HepG2 (cell line): ENCODE results near the gene ADARB2. TPM values are rescaled to one million over a fixed set of nuclear protein-coding genes. Genes with fewer than 3 reads are reported as not detected.

Experiments used
- ATAC-seq: fragments of 200-7000 bp; cut with Tn5 transposase; 3 replicates; pipeline ENCODE4 v1.9.1; 2020; ENCODE audit warnings: mild to moderate bottlenecking, moderate library complexity
- BruUV-seq: library from RNA; stranded (reverse); fragments of 400-500 nt; replicated peaks from 2 replicates; lab custom pipeline; 2021; lab: Mats Ljungman, UMichigan
- CTCF ChIA-PET: fragments of 300-600 bp; formaldehyde crosslinking; extraction: SDS; loops from one replicate; lab custom pipeline; 2021; ENCODE audit warnings: low total read pairs, inconsistent platforms, low intra/inter-chr PET ratio; lab: Yijun Ruan, JAX
- POLR2A ChIA-PET: fragments of 350-600 bp; sonication (Branson Sonifier 250); formaldehyde crosslinking; loops from one replicate; lab custom pipeline; 2020; ENCODE audit warnings: antibody characterized with exemption, inconsistent platforms; lab: Yijun Ruan, JAX
- DNase-seq: peaks from one replicate; pipeline ENCODE4 v3.0.0-alpha.2; 2015; ENCODE audit warnings: low spot score
- FAIRE-seq: peaks from 3 replicates; lab custom pipeline; 2011; peaks lifted over from hg19 to GRCh38; lab: Jason Lieb, UNC
- H2AFZ ChIP-seq: one replicate; pipeline ENCODE4 v1.6.1; 2011; ENCODE audit warnings: low read length, inconsistent platforms
- H3K27ac ChIP-seq: fragments of 300-600 bp; 3 replicates; pipeline ENCODE4 v1.8.0; 2011; ENCODE audit warnings: mixed run types, mild to moderate bottlenecking, mixed read lengths, low read length, inconsistent platforms; ENCODE audit not compliant: insufficient read depth; ENCODE audit errors: extremely low read length
- H3K27me3 ChIP-seq, 2 experiments: fragments of 200-600 bp in 1 of 2; 2 replicates in 1 of 2; 3 replicates in 1 of 2; pipeline versions ENCODE4 v1.6.0 to v1.8.0; 2011; ENCODE audit warnings: low read length in 2 of 2, mild to moderate bottlenecking in 2 of 2, moderate library complexity in 2 of 2, inconsistent platforms in 1 of 2; ENCODE audit not compliant: insufficient read depth in 2 of 2, control insufficient read depth in 1 of 2
- H3K36me3 ChIP-seq, 2 experiments: fragments of 200-600 bp in 1 of 2; replicated peaks in 1 of 2; 2 replicates in 1 of 2; 3 replicates in 1 of 2; pipeline versions ENCODE4 v1.5.1 to v1.8.0; 2011; ENCODE audit warnings: low read length in 2 of 2, inconsistent platforms in 1 of 2; ENCODE audit not compliant: insufficient read depth in 2 of 2, control insufficient read depth in 1 of 2
- H3K4me1 ChIP-seq: 2 replicates; pipeline ENCODE4 v1.5.1; 2012; ENCODE audit warnings: low read length, inconsistent platforms; ENCODE audit not compliant: insufficient read depth
- H3K4me2 ChIP-seq: 2 replicates; pipeline ENCODE4 v1.6.0; 2011; ENCODE audit warnings: low read depth, low read length, inconsistent platforms
- H3K4me3 ChIP-seq, 3 experiments: fragments of 200-600 bp in 1 of 3; sonication (generic), shearing (Covaris generic) in 1 of 3; replicated peaks in 1 of 3; 2 replicates each; pipeline ENCODE4 v1.5.1; 2011 to 2016; ENCODE audit warnings: low read length in 3 of 3, inconsistent platforms in 2 of 3, low read depth in 2 of 3, mild to moderate bottlenecking in 2 of 3, control low read depth in 1 of 3, mixed read lengths in 1 of 3; ENCODE audit not compliant: insufficient read depth in 1 of 3
- H3K79me2 ChIP-seq: one replicate; pipeline ENCODE4 v1.6.1; 2011; ENCODE audit warnings: low read length, inconsistent platforms; ENCODE audit not compliant: insufficient read depth
- H3K9ac ChIP-seq: 2 replicates; pipeline ENCODE4 v1.6.0; 2011; ENCODE audit warnings: mild to moderate bottlenecking, low read depth, low read length, inconsistent platforms; ENCODE audit not compliant: insufficient read depth
- H3K9me3 ChIP-seq: 2 replicates; pipeline ENCODE4 v1.5.1; 2012; ENCODE audit warnings: mild to moderate bottlenecking, low read length
- H4K20me1 ChIP-seq: 2 replicates; pipeline ENCODE4 v1.6.0; 2011; ENCODE audit warnings: inconsistent platforms, mild to moderate bottlenecking, low read length, moderate library complexity; ENCODE audit not compliant: insufficient read depth
- HNRNPH1 ChIP-seq: fragments of 200-400 bp; formaldehyde crosslinking; optimal IDR thresholded peaks from 2 replicates; pipeline ENCODE3; 2017; ENCODE audit warnings: mild to moderate bottlenecking, low read depth, low read length
- HOXA5 ChIP-seq: sonication (generic); formaldehyde crosslinking; IDR thresholded peaks from 2 replicates; pipeline ENCODE4 v1.4.0; 2020; ENCODE audit warnings: missing genetic modification reagents
- KDM2A ChIP-seq: sonication (generic); formaldehyde crosslinking; IDR thresholded peaks from 2 replicates; pipeline ENCODE4 v1.4.0; 2020; ENCODE audit warnings: low read depth, missing genetic modification reagents, borderline replicate concordance
- NCOR1 ChIP-seq: fragments of 200-600 bp; sonication (generic); IDR thresholded peaks from 2 replicates; pipeline ENCODE4 v1.7.0; 2017; ENCODE audit warnings: antibody characterized with exemption, low read length, borderline replicate concordance
- NONO ChIP-seq, 2 experiments: fragments of 450-650 bp in 1 of 2; sonication (generic) in 1 of 2; formaldehyde crosslinking in 1 of 2; IDR thresholded peaks in 1 of 2; conservative IDR thresholded peaks in 1 of 2; 2 replicates each; pipeline versions ENCODE4 v1.6.1 to v1.8.0; 2017 to 2022; ENCODE audit warnings: mild to moderate bottlenecking in 1 of 2, missing genetic modification reagents in 1 of 2, moderate library complexity in 1 of 2
- TBL1XR1 ChIP-seq: fragments of 150-350 bp; IDR thresholded peaks from 2 replicates; pipeline ENCODE4 v1.6.1; 2014; ENCODE audit warnings: borderline replicate concordance, low read length; ENCODE audit not compliant: partially characterized antibody
- ZNF615 ChIP-seq: sonication (generic); formaldehyde crosslinking; IDR thresholded peaks from 2 replicates; pipeline ENCODE4 v1.5.0; 2020; ENCODE audit warnings: mild to moderate bottlenecking, missing genetic modification reagents, borderline replicate concordance
- ZNF652 ChIP-seq: IDR thresholded peaks from 2 replicates; pipeline ENCODE4 v1.6.1; 2016; ENCODE audit warnings: low read depth, borderline replicate concordance
- ZNF709 ChIP-seq: sonication (generic); formaldehyde crosslinking; IDR thresholded peaks from 2 replicates; pipeline ENCODE4 v1.5.0; 2020; ENCODE audit warnings: mild to moderate bottlenecking, missing genetic modification reagents
- WGBS: methylation state at CpG from one replicate; pipeline ENCODE4 v1.1.6; 2017; ENCODE audit warnings: low lambda C conversion rate; 5-methylcytosine and 5-hydroxymethylcytosine counted together
- in situ Hi-C: cut with HindIII; loops from 2 replicates; pipeline ENCODE4 v1.10.0; 2017; ENCODE audit warnings: low pct_unique_long_range_greater_than_20kb; ENCODE audit not compliant: extremely low pct_ligation_motif_present
- intact Hi-C: fragments of 100-400 bp; cut with micrococcal nuclease; formaldehyde crosslinking; loops from one replicate; pipeline ENCODE4 v1.10.0; 2022; ENCODE audit not compliant: unreplicated experiment
- polyA plus RNA-seq, 8 experiments: library from polyadenylated mRNA; depleted of rRNA in 3 of 8; stranded (reverse) in 7 of 8; unstranded in 1 of 8; fragments of >200 nt; fragmentation: Illumina TruSeq in 4 of 8; extraction: Trizol in 4 of 8; gene quantifications; 2 replicates each; pipeline versions ENCODE4 v1.2.1 to v1.2.3, GENCODE V29; 2011 to 2016; ENCODE audit warnings: low read depth in 4 of 8, missing spikeins in 1 of 8, mixed read lengths in 1 of 8; ENCODE audit not compliant: insufficient read depth in 1 of 8
- total RNA-seq, 5 experiments: library from RNA; depleted of rRNA; stranded (reverse); fragments of >200 nt; fragmentation: Illumina TruSeq; extraction: Trizol; gene quantifications; 2 replicates each; pipeline ENCODE4 v1.2.3, GENCODE V29; 2016; ENCODE audit warnings: low read depth in 1 of 5
- TF ChIP-seq, protein P1 (sequence below): fragments of 450-650 bp; IDR thresholded peaks from 2 replicates; pipeline ENCODE4 v1.6.1; 2016

ADARB2 gene
- total and polyA plus RNA-seq, 2 of the 13 experiments (the other 11 are each of a cell fraction or from before 2014, with no cell fraction given): not detected

GRCh38 chr10:1189166-1190051 lies 547.9 kb downstream of the ADARB2 start:
- CTCF ChIA-PET: no interaction called here
- intact Hi-C loops: no loop called here
- TF ChIP-seq NONO (IDR thresholded peaks at IDR 0.05): no peak
- no peak for TF ChIP-seq NONO (CRISPR knock-in tag; conservative IDR thresholded peaks at IDR 0.05)
- TF ChIP-seq, protein P1, sequence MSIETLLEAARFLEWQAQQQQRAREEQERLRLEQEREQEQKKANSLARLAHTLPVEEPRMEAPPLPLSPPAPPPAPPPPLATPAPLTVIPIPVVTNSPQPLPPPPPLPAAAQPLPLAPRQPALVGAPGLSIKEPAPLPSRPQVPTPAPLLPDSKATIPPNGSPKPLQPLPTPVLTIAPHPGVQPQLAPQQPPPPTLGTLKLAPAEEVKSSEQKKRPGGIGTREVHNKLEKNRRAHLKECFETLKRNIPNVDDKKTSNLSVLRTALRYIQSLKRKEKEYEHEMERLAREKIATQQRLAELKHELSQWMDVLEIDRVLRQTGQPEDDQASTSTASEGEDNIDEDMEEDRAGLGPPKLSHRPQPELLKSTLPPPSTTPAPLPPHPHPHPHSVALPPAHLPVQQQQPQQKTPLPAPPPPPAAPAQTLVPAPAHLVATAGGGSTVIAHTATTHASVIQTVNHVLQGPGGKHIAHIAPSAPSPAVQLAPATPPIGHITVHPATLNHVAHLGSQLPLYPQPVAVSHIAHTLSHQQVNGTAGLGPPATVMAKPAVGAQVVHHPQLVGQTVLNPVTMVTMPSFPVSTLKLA: peak; percentile 73
- peaks cover 14 to 92% of the 10 kb centered on the region in 2 experiments for H3K27me3 ChIP-seq
- 55% methylated on average over 25 of the region's 26 CpGs for WGBS
- peaks cover 16% of the 10 kb centered on the region for H3K4me1 ChIP-seq
- H3K4me3 ChIP-seq: no peak overlapping the region
- no peaks in the 10 kb centered on the region for H3K79me2 ChIP-seq
- FAIRE-seq (no peak), DNase-seq (no peak), ATAC-seq (no peak)
- BruUV-seq: no TSS peak
- H3K9ac ChIP-seq: no peak overlapping the region
- no peaks in the 10 kb centered on the region for H3K9me3 ChIP-seq
- no peak overlapping the region for H3K4me2 ChIP-seq
- H2AFZ ChIP-seq: no peak overlapping the region
- in situ Hi-C loops: no loop called here
- no peaks in the 10 kb centered on the region for H4K20me1 ChIP-seq
- H3K27ac ChIP-seq: no peak overlapping the region
- POLR2A ChIA-PET: no interaction called here
- no peaks in the 10 kb centered on the region for H3K36me3 ChIP-seq

- ATAC-seq (no peak), DNase-seq (no peak)
- in situ Hi-C loops: no loop called here
Observed at GRCh38 chr10:1188558-1189135, 548.7 kb downstream of the ADARB2 start.

More at GRCh38 chr10:1188558-1189135, 548.7 kb downstream of the ADARB2 start:
- CTCF ChIA-PET: no interaction called here
- Histone ChIP-seq H3K27ac (no peak overlapping the region), H3K4me1 (peaks cover 16% of the 10 kb centered on the region), H3K79me2 (no peaks in the 10 kb centered on the region), H2AFZ (no peak overlapping the region), H3K4me3 (no peak overlapping the region), H3K9ac (no peak overlapping the region), H3K4me2 (peak overlapping the region; percentile 1; the same call in 1 of the 2 replicates), H3K9me3 (no peaks in the 10 kb centered on the region), H3K36me3 (no peaks in the 10 kb centered on the region), H3K27me3 (peaks cover 14 to 94% of the 10 kb centered on the region in 2 experiments), H4K20me1 (no peaks in the 10 kb centered on the region)
- no TSS peak for BruUV-seq
- 69% methylated on average over 10 of the region's 14 CpGs for WGBS
- no peak for FAIRE-seq
- POLR2A ChIA-PET: no interaction called here
- intact Hi-C loops: no loop called here
- TF ChIP-seq KDM2A (CRISPR knock-in tag) (no peak), TBL1XR1 (no peak), HOXA5 (CRISPR knock-in tag) (no peak), HNRNPH1 (no peak), ZNF652 (no peak), NCOR1 (no peak), ZNF615 (no peak), ZNF709 (no peak)
